T-helper 17 cell (primary cell): ENCODE measurements around the gene HNRNPH1. TPM values are rescaled to one million over a fixed set of nuclear protein-coding genes. Genes with fewer than 3 reads are reported as not detected.

Experiments
- ATAC-seq: fragments of 150-1000 bp; cut with Tn5 transposase; 2 replicates; pipeline ENCODE4 v1.10.0; 2021; ENCODE audit warnings: mild to moderate bottlenecking, moderate library complexity
- DNase-seq, 3 donors: peaks; one replicate each; pipeline versions ENCODE4 v3.0.0 to v3.0.0-alpha.2; 2020 to 2021
- H3K9me3 ChIP-seq: one replicate; pipeline ENCODE4 v1.7.0; 2013; ENCODE audit warnings: low read length, mild to moderate bottlenecking; ENCODE audit not compliant: control insufficient read depth, poor library complexity, severe bottlenecking
- H3K27ac Mint-ChIP-seq: one replicate; pipeline ENCODE4 v1.8.0; 2022; ENCODE audit warnings: mild to moderate bottlenecking, moderate library complexity, mixed read lengths
- H3K27me3 Mint-ChIP-seq: one replicate; pipeline ENCODE4 v1.8.0; 2022; ENCODE audit warnings: mixed read lengths
- H3K36me3 Mint-ChIP-seq: one replicate; pipeline ENCODE4 v1.8.0; 2022; ENCODE audit warnings: low read depth, mixed read lengths
- H3K4me1 Mint-ChIP-seq: one replicate; pipeline ENCODE4 v1.8.0; 2022; ENCODE audit warnings: mild to moderate bottlenecking, mixed read lengths
- H3K4me3 Mint-ChIP-seq: one replicate; pipeline ENCODE4 v1.8.0; 2022; ENCODE audit warnings: mild to moderate bottlenecking, moderate library complexity, mixed read lengths
- total RNA-seq, 4 donors: library from RNA in 2 of 4; stranded (reverse) in 2 of 4; gene quantifications; one replicate each; pipeline ENCODE4 v1.2.3 and lab custom pipeline; 2022 to 2026

Gene HNRNPH1
- total RNA-seq, 2 donors from 2014 or later, result 1,923 to 1,994 TPM

- peaks cover 35% of the 10 kb centered on the region for H3K4me1 Mint-ChIP-seq
- peaks cover 11% of the 10 kb centered on the region for H3K36me3 Mint-ChIP-seq
- H3K27me3 Mint-ChIP-seq, result no peaks in the 10 kb centered on the region
- no peak for ATAC-seq
- peak overlapping the region; percentile 15 for H3K4me3 Mint-ChIP-seq
- H3K9me3 ChIP-seq, result no peaks in the 10 kb centered on the region
- DNase-seq, result no peak
- no peak overlapping the region for H3K27ac Mint-ChIP-seq
These were observed 16.6 kb downstream of the HNRNPH1 start for GRCh38 chr5:179606910-179607159.

- no peak for ATAC-seq
- Mint-ChIP-seq H3K27me3 (no peaks in the 10 kb centered on the region), H3K4me3 (peak overlapping the region; percentile 15), H3K4me1 (peaks cover 32% of the 10 kb centered on the region), H3K36me3 (peaks cover 9% of the 10 kb centered on the region), H3K27ac (peak overlapping the region; percentile 75)
- no peak for DNase-seq
- H3K9me3 ChIP-seq, result no peaks in the 10 kb centered on the region
These were observed 17.2 kb downstream of the HNRNPH1 start for GRCh38 chr5:179606071-179606909.

- H3K4me1 Mint-ChIP-seq, result peaks cover 26% of the 10 kb centered on the region
- peaks cover 3% of the 10 kb centered on the region for H3K36me3 Mint-ChIP-seq
- no peaks in the 10 kb centered on the region for H3K9me3 ChIP-seq
- H3K27ac Mint-ChIP-seq, result peak overlapping the region; percentile 75
- H3K4me3 Mint-ChIP-seq, result peak overlapping the region; percentile 33
- H3K27me3 Mint-ChIP-seq, result no peaks in the 10 kb centered on the region
- no peak for ATAC-seq
- no peak for DNase-seq
These were observed 18.2 kb downstream of the HNRNPH1 start for GRCh38 chr5:179605026-179605833.

GRCh38 chr5:179603308-179603707, 20.2 kb downstream of the HNRNPH1 start:
- Mint-ChIP-seq H3K27ac (no peak overlapping the region), H3K27me3 (no peaks in the 10 kb centered on the region), H3K4me3 (no peak overlapping the region), H3K4me1 (peaks cover 14% of the 10 kb centered on the region), H3K36me3 (no peaks in the 10 kb centered on the region)
- ATAC-seq, result no peak
- H3K9me3 ChIP-seq, result no peaks in the 10 kb centered on the region
- DNase-seq, result no peak

- no peaks in the 10 kb centered on the region for H3K36me3 Mint-ChIP-seq
- no peak for DNase-seq
- peaks cover 4% of the 10 kb centered on the region for H3K4me1 Mint-ChIP-seq
- no peaks in the 10 kb centered on the region for H3K9me3 ChIP-seq
- no peak overlapping the region for H3K4me3 Mint-ChIP-seq
- H3K27ac Mint-ChIP-seq, result peak overlapping the region; percentile 2
- H3K27me3 Mint-ChIP-seq, result no peaks in the 10 kb centered on the region
- ATAC-seq, result no peak
These were observed 21.4 kb downstream of the HNRNPH1 start for GRCh38 chr5:179601871-179602625.

- no peaks in the 10 kb centered on the region for H3K9me3 ChIP-seq
- Mint-ChIP-seq H3K27ac (no peak overlapping the region), H3K4me1 (peaks cover 4% of the 10 kb centered on the region), H3K4me3 (no peak overlapping the region), H3K36me3 (no peaks in the 10 kb centered on the region), H3K27me3 (no peaks in the 10 kb centered on the region)
- no peak for DNase-seq
- ATAC-seq, result no peak
These were observed 23.5 kb downstream of the HNRNPH1 start for GRCh38 chr5:179599973-179600372.

GRCh38 chr5:179599566-179599965, 23.9 kb downstream of the HNRNPH1 start:
- Mint-ChIP-seq H3K27me3 (no peaks in the 10 kb centered on the region), H3K4me1 (peaks cover 4% of the 10 kb centered on the region), H3K4me3 (no peak overlapping the region), H3K27ac (peak overlapping the region; percentile 72), H3K36me3 (no peaks in the 10 kb centered on the region)
- no peaks in the 10 kb centered on the region for H3K9me3 ChIP-seq
- ATAC-seq (no peak), DNase-seq (no peak)

- H3K4me3 Mint-ChIP-seq, result no peak overlapping the region
- no peaks in the 10 kb centered on the region for H3K27me3 Mint-ChIP-seq
- H3K4me1 Mint-ChIP-seq, result peaks cover 2% of the 10 kb centered on the region
- peak overlapping the region; percentile 72 for H3K27ac Mint-ChIP-seq
- ATAC-seq (no peak), DNase-seq (no peak)
- H3K36me3 Mint-ChIP-seq, result no peaks in the 10 kb centered on the region
- H3K9me3 ChIP-seq, result no peaks in the 10 kb centered on the region
These were observed 24.4 kb downstream of the HNRNPH1 start for GRCh38 chr5:179599100-179599499.

GRCh38 chr5:179596421-179596820, 27.1 kb downstream of the HNRNPH1 start:
- DNase-seq, result no peak
- no peaks in the 10 kb centered on the region for H3K4me1 Mint-ChIP-seq
- no peaks in the 10 kb centered on the region for H3K9me3 ChIP-seq
- H3K4me3 Mint-ChIP-seq, result no peak overlapping the region
- no peaks in the 10 kb centered on the region for H3K27me3 Mint-ChIP-seq
- no peak for ATAC-seq
- H3K27ac Mint-ChIP-seq, result peak overlapping the region; percentile 29
- no peaks in the 10 kb centered on the region for H3K36me3 Mint-ChIP-seq

GRCh38 chr5:179595916-179596315, 27.6 kb downstream of the HNRNPH1 start:
- Mint-ChIP-seq H3K36me3 (no peaks in the 10 kb centered on the region), H3K4me1 (no peaks in the 10 kb centered on the region), H3K27me3 (no peaks in the 10 kb centered on the region), H3K27ac (peak overlapping the region; percentile 29), H3K4me3 (no peak overlapping the region)
- no peak for ATAC-seq
- H3K9me3 ChIP-seq, result no peaks in the 10 kb centered on the region
- DNase-seq, result no peak

GRCh38 chr5:179588166-179588565, 35.3 kb downstream of the HNRNPH1 start:
- H3K4me1 Mint-ChIP-seq, result peaks cover 2% of the 10 kb centered on the region
- H3K36me3 Mint-ChIP-seq, result peaks cover 4% of the 10 kb centered on the region
- H3K4me3 Mint-ChIP-seq, result no peak overlapping the region
- no peaks in the 10 kb centered on the region for H3K27me3 Mint-ChIP-seq
- no peak for ATAC-seq
- H3K27ac Mint-ChIP-seq, result peak overlapping the region; percentile 54
- DNase-seq, result no peak
- no peaks in the 10 kb centered on the region for H3K9me3 ChIP-seq

- no peak overlapping the region for H3K27ac Mint-ChIP-seq
- no peak overlapping the region for H3K4me3 Mint-ChIP-seq
- peaks cover 4% of the 10 kb centered on the region for H3K36me3 Mint-ChIP-seq
- H3K9me3 ChIP-seq, result no peaks in the 10 kb centered on the region
- DNase-seq (no peak), ATAC-seq (no peak)
- H3K27me3 Mint-ChIP-seq, result no peaks in the 10 kb centered on the region
- H3K4me1 Mint-ChIP-seq, result peaks cover 2% of the 10 kb centered on the region
These were observed 37.5 kb downstream of the HNRNPH1 start for GRCh38 chr5:179585941-179586401.

GRCh38 chr5:179577286-179577960, 46.0 kb downstream of the HNRNPH1 start:
- Mint-ChIP-seq H3K36me3 (peaks cover 2% of the 10 kb centered on the region), H3K4me1 (peaks cover 5% of the 10 kb centered on the region), H3K27me3 (no peaks in the 10 kb centered on the region), H3K27ac (no peak overlapping the region), H3K4me3 (no peak overlapping the region)
- ATAC-seq, result no peak
- no peak for DNase-seq
- H3K9me3 ChIP-seq, result no peaks in the 10 kb centered on the region
